Vagina (tissue), 2 donors: Measurements from ENCODE around the gene KRTAP9-6. TPM values are rescaled to one million over a fixed set of nuclear protein-coding genes. Genes with fewer than 3 reads are reported as not detected.
A peak's percentile ranks its signal among the peaks of the same experiment; 100 is the strongest.

Experiments used
- DNase-seq, 2 donors: peaks; one replicate each; pipeline ENCODE4 v3.0.0-alpha.2; 2017; ENCODE audit errors: extremely low spot score in 2 of 2
- H3K27ac ChIP-seq: fragments of 200-600 bp; sonication (generic); one replicate; pipeline ENCODE4 v1.5.1; 2019
- H3K27me3 ChIP-seq: fragments of 200-600 bp; sonication (generic); one replicate; pipeline ENCODE4 v1.5.1; 2019
- H3K36me3 ChIP-seq, 2 donors: fragments of 200-600 bp; sonication (generic); one replicate each; pipeline ENCODE4 v1.5.1; 2017 to 2019
- H3K4me1 ChIP-seq: fragments of 200-600 bp; sonication (generic); one replicate; pipeline ENCODE4 v1.5.1; 2019
- H3K4me3 ChIP-seq, 2 donors: fragments of 200-600 bp; sonication (generic); 1 replicate in 1 of 2; 2 replicates in 1 of 2; pipeline ENCODE4 v1.5.1; 2016 to 2019
- H3K9me3 ChIP-seq: fragments of 200-600 bp; sonication (generic); one replicate; pipeline ENCODE4 v1.5.1; 2019
- CTCF ChIP-seq, 3 experiments: fragments of 450-650 bp in 2 of 3; fragments of 200-600 bp in 1 of 3; sonication (generic) in 1 of 3; IDR thresholded peaks; one replicate each; pipeline ENCODE4 v1.5.1; 2017 to 2019; ENCODE audit warnings: antibody characterized with exemption in 3 of 3, mild to moderate bottlenecking in 2 of 3, moderate library complexity in 2 of 3
- POLR2A ChIP-seq, 2 donors: fragments of 450-650 bp; IDR thresholded peaks; one replicate each; pipeline ENCODE4 v1.6.1; 2017; ENCODE audit warnings: antibody characterized with exemption in 2 of 2, mild to moderate bottlenecking in 2 of 2, moderate library complexity in 2 of 2
- POLR2AphosphoS5 ChIP-seq, 2 donors: sonication (generic); formaldehyde crosslinking; IDR thresholded peaks; one replicate each; pipeline ENCODE4 v1.9.0; 2017; ENCODE audit warnings: antibody characterized with exemption in 2 of 2, mild to moderate bottlenecking in 2 of 2, low read depth in 1 of 2; ENCODE audit not compliant: insufficient read depth in 1 of 2
- intact Hi-C: fragments of 100-400 bp; cut with DNase I; formaldehyde crosslinking; loops from one replicate; pipeline ENCODE4 v1.15.1; 2023
- total RNA-seq: library from RNA; depleted of rRNA; stranded (reverse); fragments of >200 nt; gene quantifications from one replicate; pipeline ENCODE4 v1.2.3, GENCODE V29; 2016

The KRTAP9-6 gene
- total RNA-seq, 1 donor from 2014 or later = not detected

GRCh38 chr17:41302981-41303380 lies 37.8 kb downstream of the KRTAP9-6 start:
- H3K27me3 ChIP-seq = no peaks in the 10 kb centered on the region
- DNase-seq = no peak
- no peaks in the 10 kb centered on the region for H3K9me3 ChIP-seq
- intact Hi-C loops = no loop called here
- H3K4me1 ChIP-seq = peaks cover 14% of the 10 kb centered on the region
- H3K27ac ChIP-seq = no peak overlapping the region
- TF ChIP-seq POLR2A (IDR thresholded peaks at IDR 0.05) = no peak
- no peak for TF ChIP-seq POLR2AphosphoS5 (IDR thresholded peaks at IDR 0.05; ENCODE audit: insufficient read depth in 1 of 2, low read depth in 1 of 2)
- H3K36me3 ChIP-seq = no peaks in the 10 kb centered on the region
- H3K4me3 ChIP-seq = no peak overlapping the region

- TF ChIP-seq POLR2AphosphoS5 (IDR thresholded peaks at IDR 0.05; ENCODE audit: insufficient read depth in 1 of 2, low read depth in 1 of 2) = no peak
- TF ChIP-seq POLR2A (IDR thresholded peaks at IDR 0.05) = no peak
- no peak for TF ChIP-seq CTCF (IDR thresholded peaks at IDR 0.05)
- no peak for DNase-seq
These were observed 38.9 kb downstream of the KRTAP9-6 start for GRCh38 chr17:41304091-41304490.

GRCh38 chr17:41307647-41308046 lies 42.5 kb downstream of the KRTAP9-6 start:
- H3K4me1 ChIP-seq = peaks cover 19% of the 10 kb centered on the region
- no peak overlapping the region for H3K27ac ChIP-seq
- H3K9me3 ChIP-seq = no peaks in the 10 kb centered on the region
- intact Hi-C loops = no loop called here
- H3K4me3 ChIP-seq = no peak overlapping the region
- TF ChIP-seq POLR2AphosphoS5 (IDR thresholded peaks at IDR 0.05; ENCODE audit: insufficient read depth in 1 of 2, low read depth in 1 of 2) (no peak), CTCF (IDR thresholded peaks at IDR 0.05) (no peak), POLR2A (IDR thresholded peaks at IDR 0.05) (no peak)
- no peaks in the 10 kb centered on the region for H3K27me3 ChIP-seq
- no peak for DNase-seq
- no peaks in the 10 kb centered on the region for H3K36me3 ChIP-seq

More at GRCh38 chr17:41304091-41304490, 38.9 kb downstream of the KRTAP9-6 start:
- Histone ChIP-seq H3K36me3 (no peaks in the 10 kb centered on the region), H3K27ac (no peak overlapping the region), H3K4me3 (no peak overlapping the region), H3K27me3 (no peaks in the 10 kb centered on the region), H3K4me1 (peaks cover 25% of the 10 kb centered on the region), H3K9me3 (no peaks in the 10 kb centered on the region)
- intact Hi-C loops = no loop called here

GRCh38 chr17:41308251-41308917 lies 43.2 kb downstream of the KRTAP9-6 start:
- H3K4me3 ChIP-seq = no peak overlapping the region
- intact Hi-C loops = no loop called here
- H3K27ac ChIP-seq = no peak overlapping the region
- no peaks in the 10 kb centered on the region for H3K27me3 ChIP-seq
- TF ChIP-seq POLR2AphosphoS5 (IDR thresholded peaks at IDR 0.05; ENCODE audit: insufficient read depth in 1 of 2, low read depth in 1 of 2) (peak in 1 of 2 donors; percentile 55), CTCF (IDR thresholded peaks at IDR 0.05) (no peak)
- DNase-seq = no peak
- H3K9me3 ChIP-seq = no peaks in the 10 kb centered on the region
- no peaks in the 10 kb centered on the region for H3K36me3 ChIP-seq
- H3K4me1 ChIP-seq = peaks cover 19% of the 10 kb centered on the region

- Histone ChIP-seq H3K4me1 (peaks cover 19% of the 10 kb centered on the region), H3K27ac (no peak within 1 kb of the TSS), H3K9me3 (no peaks in the 10 kb centered on the region), H3K36me3 (no peaks in the 10 kb centered on the region), H3K27me3 (no peaks in the 10 kb centered on the region), H3K4me3 (no peak within 1 kb of the TSS)
- no peak for DNase-seq
- no peak for TF ChIP-seq CTCF (IDR thresholded peaks at IDR 0.05)
- no peak for TF ChIP-seq POLR2AphosphoS5 (IDR thresholded peaks at IDR 0.05; ENCODE audit: insufficient read depth in 1 of 2, low read depth in 1 of 2)
- no peak for TF ChIP-seq POLR2A (IDR thresholded peaks at IDR 0.05)
- intact Hi-C loops = no loop called here
These were observed 43.8 kb downstream of the KRTAP9-6 start, which contains the start of gene KRTAP16-1 for GRCh38 chr17:41308918-41309359. Gene KRTAP16-1, minus strand, starts transcription at chr17:41309309. Its CDS starts 56 bp downstream, at chr17:41309253.
